T-helper 1 cell treated with Interleukin-12 subunit alpha and Interleukin-12 subunit beta and Interleukin-4 antibody, amounts not matched to agents 30 μg/mL and 1 μg/mL, for 36 hours (primary cell): ENCODE data around the gene PTPRF.
"Not testable (repeated sequence)": the region's sequence is repeated elsewhere in the genome, so short reads cannot be mapped to it uniquely, and the experiment has no call there.

Source experiments
- H3K27ac Mint-ChIP-seq: one replicate; pipeline ENCODE4 v1.8.0; 2021; ENCODE audit warnings: mild to moderate bottlenecking, mixed read lengths
- H3K27me3 Mint-ChIP-seq: one replicate; pipeline ENCODE4 v1.8.0; 2021; ENCODE audit warnings: low read depth, mixed read lengths
- H3K36me3 Mint-ChIP-seq: one replicate; pipeline ENCODE4 v1.8.0; 2021; ENCODE audit warnings: low read depth, mixed read lengths
- H3K4me1 Mint-ChIP-seq: one replicate; pipeline ENCODE4 v1.8.0; 2021; ENCODE audit warnings: low read depth, mixed read lengths
- H3K4me3 Mint-ChIP-seq: one replicate; pipeline ENCODE4 v1.8.0; 2021; ENCODE audit warnings: mild to moderate bottlenecking, moderate library complexity, mixed read lengths
- H3K9me3 Mint-ChIP-seq: one replicate; pipeline ENCODE4 v1.8.0; 2021; ENCODE audit warnings: mixed read lengths

PTPRF gene

DNA sequence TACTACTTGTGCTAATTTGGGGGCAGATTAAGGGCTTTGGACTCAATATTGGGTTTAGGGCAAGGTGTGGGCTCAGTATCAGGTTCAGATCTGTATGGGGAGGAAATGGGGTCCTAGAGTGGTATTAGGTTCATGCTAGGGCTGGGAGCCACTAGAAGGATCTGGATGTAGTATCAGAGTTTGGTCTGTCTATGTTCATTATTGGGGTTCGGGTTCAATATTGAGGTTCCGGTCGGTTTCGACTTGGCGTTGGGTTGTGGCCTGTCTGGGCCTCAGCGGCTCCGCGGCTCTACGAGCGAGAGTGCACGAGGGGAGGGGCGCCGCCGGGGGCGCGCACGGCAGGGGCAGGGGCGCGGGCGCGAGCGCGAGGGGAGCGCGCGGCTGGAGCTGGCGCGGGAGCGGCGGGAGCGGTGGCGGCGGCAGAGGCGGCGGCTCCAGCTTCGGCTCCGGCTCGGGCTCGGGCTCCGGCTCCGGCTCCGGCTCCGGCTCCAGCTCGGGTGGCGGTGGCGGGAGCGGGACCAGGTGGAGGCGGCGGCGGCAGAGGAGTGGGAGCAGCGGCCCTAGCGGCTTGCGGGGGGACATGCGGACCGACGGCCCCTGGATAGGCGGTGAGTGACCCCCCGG, at the start of gene PTPRF:
Gene PTPRF, plus strand, starts transcription at position 401 of the 624 bp plus-strand sequence. CDS start 14,193 bp downstream, outside the sequence.
- Mint-ChIP-seq H3K4me1 (peaks cover 13% of the 10 kb centered on the region), H3K9me3 (no peaks in the 10 kb centered on the region), H3K27me3 (peaks cover 58% of the 10 kb centered on the region), H3K27ac (no peak within 1 kb of the TSS), H3K36me3 (peaks cover 2% of the 10 kb centered on the region), H3K4me3 (peak within 1 kb of the TSS; percentile 88)

DNA sequence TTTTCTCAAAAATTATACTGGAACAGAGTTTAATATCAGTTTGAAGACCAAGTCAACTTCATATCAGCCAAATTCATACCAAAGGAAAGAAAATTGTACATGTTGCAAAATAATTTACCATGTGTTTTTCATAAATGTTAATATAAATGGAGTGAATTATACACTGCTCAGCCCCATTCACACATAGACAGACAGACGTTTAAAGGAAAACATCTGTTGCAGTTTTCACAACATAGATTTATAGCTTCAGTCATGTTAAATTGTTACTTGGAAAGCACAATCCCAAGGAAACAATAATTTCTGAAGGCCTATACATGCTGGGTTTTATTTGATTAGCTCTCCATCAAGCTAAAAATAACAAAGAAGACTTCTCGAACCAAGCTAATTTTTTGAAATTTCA, 49.2 kb upstream of the PTPRF start:
- H3K36me3 Mint-ChIP-seq = no peaks in the 10 kb centered on the region
- H3K27me3 Mint-ChIP-seq = peaks cover 22% of the 10 kb centered on the region
- peaks cover 4% of the 10 kb centered on the region for H3K9me3 Mint-ChIP-seq
- no peak overlapping the region for H3K27ac Mint-ChIP-seq
- peaks cover 4% of the 10 kb centered on the region for H3K4me1 Mint-ChIP-seq
- H3K4me3 Mint-ChIP-seq = no peak overlapping the region

GRCh38 chr1:43482215-43482614, 48.5 kb upstream of the PTPRF start:
- peaks cover 2% of the 10 kb centered on the region for H3K36me3 Mint-ChIP-seq
- H3K9me3 Mint-ChIP-seq = peaks cover 8% of the 10 kb centered on the region
- no peak overlapping the region for H3K27ac Mint-ChIP-seq
- H3K4me1 Mint-ChIP-seq = peaks cover 4% of the 10 kb centered on the region
- peaks cover 16% of the 10 kb centered on the region for H3K27me3 Mint-ChIP-seq
- H3K4me3 Mint-ChIP-seq = no peak overlapping the region

GRCh38 chr1:43484367-43484766, 46.3 kb upstream of the PTPRF start:
- H3K27ac Mint-ChIP-seq = no peak overlapping the region
- peaks cover 4% of the 10 kb centered on the region for H3K4me1 Mint-ChIP-seq
- no peak overlapping the region for H3K4me3 Mint-ChIP-seq
- H3K9me3 Mint-ChIP-seq = peaks cover 23% of the 10 kb centered on the region
- peaks cover 12% of the 10 kb centered on the region for H3K27me3 Mint-ChIP-seq
- peaks cover 5% of the 10 kb centered on the region for H3K36me3 Mint-ChIP-seq

GRCh38 chr1:43488165-43488564, 42.5 kb upstream of the PTPRF start:
- Mint-ChIP-seq H3K27me3 (peaks cover 6% of the 10 kb centered on the region), H3K9me3 (peaks cover 44% of the 10 kb centered on the region), H3K27ac (no peak overlapping the region), H3K36me3 (peaks cover 5% of the 10 kb centered on the region), H3K4me3 (no peak overlapping the region), H3K4me1 (no peaks in the 10 kb centered on the region)

DNA sequence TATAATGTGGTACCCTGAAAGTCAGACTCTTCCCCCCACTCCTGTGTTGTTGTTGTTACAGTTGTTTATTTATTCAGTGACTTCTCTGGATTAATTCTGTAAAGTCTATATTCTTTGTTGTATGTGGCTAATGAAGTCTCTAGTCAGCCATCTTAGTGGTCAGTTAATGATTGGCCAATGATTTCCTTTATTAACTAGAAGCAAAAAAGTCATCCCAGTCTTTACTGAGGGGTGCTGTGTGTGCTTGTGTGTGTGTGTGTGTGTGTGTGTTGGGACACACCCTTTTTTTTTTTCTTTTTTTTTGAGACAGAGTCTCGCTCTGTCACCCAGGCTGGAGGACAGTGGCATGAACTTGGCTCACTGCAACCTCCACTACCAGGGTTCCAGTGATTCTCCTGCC, 39.6 kb upstream of the PTPRF start:
- Mint-ChIP-seq H3K27ac (no peak overlapping the region), H3K27me3 (peaks cover 21% of the 10 kb centered on the region), H3K36me3 (peaks cover 5% of the 10 kb centered on the region), H3K4me1 (no peaks in the 10 kb centered on the region), H3K9me3 (peaks cover 43% of the 10 kb centered on the region), H3K4me3 (no peak overlapping the region)

GRCh38 chr1:43492826-43493225, 37.9 kb upstream of the PTPRF start:
- peaks cover 25% of the 10 kb centered on the region for H3K27me3 Mint-ChIP-seq
- H3K4me3 Mint-ChIP-seq = no peak overlapping the region
- H3K9me3 Mint-ChIP-seq = peaks cover 32% of the 10 kb centered on the region
- peaks cover 1% of the 10 kb centered on the region for H3K36me3 Mint-ChIP-seq
- no peaks in the 10 kb centered on the region for H3K4me1 Mint-ChIP-seq
- no peak overlapping the region for H3K27ac Mint-ChIP-seq

- peaks cover 26% of the 10 kb centered on the region for H3K9me3 Mint-ChIP-seq
- H3K4me3 Mint-ChIP-seq = no peak overlapping the region
- H3K36me3 Mint-ChIP-seq = no peaks in the 10 kb centered on the region
- H3K4me1 Mint-ChIP-seq = no peaks in the 10 kb centered on the region
- H3K27ac Mint-ChIP-seq = no peak overlapping the region
- H3K27me3 Mint-ChIP-seq = peaks cover 27% of the 10 kb centered on the region
Measured at GRCh38 chr1:43493661-43494450, 36.8 kb upstream of the PTPRF start.

- H3K9me3 Mint-ChIP-seq = peaks cover 14% of the 10 kb centered on the region
- no peak overlapping the region for H3K4me3 Mint-ChIP-seq
- no peak overlapping the region for H3K27ac Mint-ChIP-seq
- no peaks in the 10 kb centered on the region for H3K36me3 Mint-ChIP-seq
- H3K27me3 Mint-ChIP-seq = peaks cover 35% of the 10 kb centered on the region
- H3K4me1 Mint-ChIP-seq = no peaks in the 10 kb centered on the region
Measured at GRCh38 chr1:43495204-43495603, 35.5 kb upstream of the PTPRF start.

- Mint-ChIP-seq H3K9me3 (no peaks in the 10 kb centered on the region), H3K4me3 (no peak overlapping the region), H3K27me3 (peaks cover 24% of the 10 kb centered on the region), H3K27ac (no peak overlapping the region), H3K36me3 (no peaks in the 10 kb centered on the region), H3K4me1 (no peaks in the 10 kb centered on the region)
Measured at GRCh38 chr1:43499898-43500297, 30.8 kb upstream of the PTPRF start.

DNA sequence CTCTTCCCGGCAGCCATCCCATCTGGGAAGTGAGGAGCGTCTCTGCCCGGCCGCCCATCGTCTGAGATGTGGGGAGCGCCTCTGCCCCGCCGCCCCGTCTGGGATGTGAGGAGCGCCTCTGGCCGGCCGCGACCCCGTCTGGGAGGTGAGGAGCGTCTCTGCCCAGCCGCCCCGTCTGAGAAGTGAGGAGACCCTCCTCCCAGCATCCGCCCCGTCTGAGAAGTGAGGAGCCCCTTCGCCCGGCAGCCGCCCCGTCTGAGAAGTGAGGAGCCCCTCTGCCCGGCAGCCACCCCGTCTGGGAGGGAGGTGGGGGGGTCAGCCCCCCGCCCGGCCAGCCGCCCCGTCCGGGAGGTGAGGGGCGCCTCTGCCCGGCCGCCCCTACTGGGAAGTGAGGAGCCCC, 28.9 kb upstream of the PTPRF start:
- H3K36me3 Mint-ChIP-seq, H3K27ac Mint-ChIP-seq, H3K9me3 Mint-ChIP-seq, H3K4me1 Mint-ChIP-seq, H3K4me3 Mint-ChIP-seq: not testable (repeated sequence)
- H3K27me3 Mint-ChIP-seq = peaks cover 14% of the 10 kb centered on the region

- no peaks in the 10 kb centered on the region for H3K9me3 Mint-ChIP-seq
- H3K4me1 Mint-ChIP-seq = peaks cover under 1% of the 10 kb centered on the region
- no peak overlapping the region for H3K4me3 Mint-ChIP-seq
- no peaks in the 10 kb centered on the region for H3K36me3 Mint-ChIP-seq
- H3K27ac Mint-ChIP-seq = no peak overlapping the region
- peaks cover 9% of the 10 kb centered on the region for H3K27me3 Mint-ChIP-seq
Measured at GRCh38 chr1:43503534-43503933, 27.1 kb upstream of the PTPRF start.

GRCh38 chr1:43505077-43505780, 25.5 kb upstream of the PTPRF start:
- Mint-ChIP-seq H3K9me3 (no peaks in the 10 kb centered on the region), H3K4me3 (no peak overlapping the region), H3K27me3 (peaks cover 1% of the 10 kb centered on the region), H3K27ac (no peak overlapping the region), H3K36me3 (no peaks in the 10 kb centered on the region), H3K4me1 (peaks cover 10% of the 10 kb centered on the region)

- Mint-ChIP-seq H3K4me1 (peaks cover 11% of the 10 kb centered on the region), H3K36me3 (no peaks in the 10 kb centered on the region), H3K4me3 (no peak overlapping the region), H3K27ac (no peak overlapping the region), H3K9me3 (peaks cover under 1% of the 10 kb centered on the region), H3K27me3 (no peaks in the 10 kb centered on the region)
Measured at GRCh38 chr1:43506233-43506632, 24.4 kb upstream of the PTPRF start.
